ENCODE results near the gene PCDH19. TPM values are rescaled to one million over a fixed set of nuclear protein-coding genes. Genes with fewer than 3 reads are reported as not detected.

The PCDH19 gene
- total RNA-seq, 1 donor from 2014 or later, result 1.7 TPM

DNA sequence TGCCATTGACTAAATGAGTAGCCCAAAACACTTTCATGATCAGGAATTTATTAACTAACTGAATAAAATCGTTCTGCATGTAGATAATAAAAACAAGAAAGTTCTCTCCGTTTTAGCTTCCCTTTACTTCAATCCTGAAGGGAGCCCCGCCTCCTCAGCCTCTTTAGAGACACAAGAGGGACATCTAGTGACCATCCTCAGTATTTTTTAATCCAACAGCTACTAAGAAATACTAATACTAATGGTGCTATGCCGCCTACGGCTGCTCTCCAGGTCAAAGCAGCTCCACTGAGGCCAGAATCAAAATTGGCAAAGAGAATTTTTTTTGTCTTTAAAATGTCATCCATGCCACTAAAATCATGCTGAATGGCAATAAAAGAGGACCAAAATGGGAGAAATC lies 3.2 kb upstream of the PCDH19 start:
- no peak for DNase-seq (ENCODE audit: extremely low spot score, unreplicated experiment)
- H3K27me3 Mint-ChIP-seq (ENCODE audit: unreplicated experiment), result peaks cover 40% of the 10 kb centered on the region
- H3K27ac Mint-ChIP-seq (ENCODE audit: unreplicated experiment), result no peak overlapping the region
- no peaks in the 10 kb centered on the region for H3K36me3 Mint-ChIP-seq (ENCODE audit: unreplicated experiment)
- H3K4me3 Mint-ChIP-seq (ENCODE audit: unreplicated experiment), result no peak overlapping the region
- TF ChIP-seq, protein P1, sequence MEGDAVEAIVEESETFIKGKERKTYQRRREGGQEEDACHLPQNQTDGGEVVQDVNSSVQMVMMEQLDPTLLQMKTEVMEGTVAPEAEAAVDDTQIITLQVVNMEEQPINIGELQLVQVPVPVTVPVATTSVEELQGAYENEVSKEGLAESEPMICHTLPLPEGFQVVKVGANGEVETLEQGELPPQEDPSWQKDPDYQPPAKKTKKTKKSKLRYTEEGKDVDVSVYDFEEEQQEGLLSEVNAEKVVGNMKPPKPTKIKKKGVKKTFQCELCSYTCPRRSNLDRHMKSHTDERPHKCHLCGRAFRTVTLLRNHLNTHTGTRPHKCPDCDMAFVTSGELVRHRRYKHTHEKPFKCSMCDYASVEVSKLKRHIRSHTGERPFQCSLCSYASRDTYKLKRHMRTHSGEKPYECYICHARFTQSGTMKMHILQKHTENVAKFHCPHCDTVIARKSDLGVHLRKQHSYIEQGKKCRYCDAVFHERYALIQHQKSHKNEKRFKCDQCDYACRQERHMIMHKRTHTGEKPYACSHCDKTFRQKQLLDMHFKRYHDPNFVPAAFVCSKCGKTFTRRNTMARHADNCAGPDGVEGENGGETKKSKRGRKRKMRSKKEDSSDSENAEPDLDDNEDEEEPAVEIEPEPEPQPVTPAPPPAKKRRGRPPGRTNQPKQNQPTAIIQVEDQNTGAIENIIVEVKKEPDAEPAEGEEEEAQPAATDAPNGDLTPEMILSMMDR (IDR thresholded peaks at IDR 0.05), result peak; percentile 67
- peaks cover 13% of the 10 kb centered on the region for H3K4me1 Mint-ChIP-seq (ENCODE audit: unreplicated experiment)
- no peaks in the 10 kb centered on the region for H3K9me3 Mint-ChIP-seq (ENCODE audit: unreplicated experiment)

DNA sequence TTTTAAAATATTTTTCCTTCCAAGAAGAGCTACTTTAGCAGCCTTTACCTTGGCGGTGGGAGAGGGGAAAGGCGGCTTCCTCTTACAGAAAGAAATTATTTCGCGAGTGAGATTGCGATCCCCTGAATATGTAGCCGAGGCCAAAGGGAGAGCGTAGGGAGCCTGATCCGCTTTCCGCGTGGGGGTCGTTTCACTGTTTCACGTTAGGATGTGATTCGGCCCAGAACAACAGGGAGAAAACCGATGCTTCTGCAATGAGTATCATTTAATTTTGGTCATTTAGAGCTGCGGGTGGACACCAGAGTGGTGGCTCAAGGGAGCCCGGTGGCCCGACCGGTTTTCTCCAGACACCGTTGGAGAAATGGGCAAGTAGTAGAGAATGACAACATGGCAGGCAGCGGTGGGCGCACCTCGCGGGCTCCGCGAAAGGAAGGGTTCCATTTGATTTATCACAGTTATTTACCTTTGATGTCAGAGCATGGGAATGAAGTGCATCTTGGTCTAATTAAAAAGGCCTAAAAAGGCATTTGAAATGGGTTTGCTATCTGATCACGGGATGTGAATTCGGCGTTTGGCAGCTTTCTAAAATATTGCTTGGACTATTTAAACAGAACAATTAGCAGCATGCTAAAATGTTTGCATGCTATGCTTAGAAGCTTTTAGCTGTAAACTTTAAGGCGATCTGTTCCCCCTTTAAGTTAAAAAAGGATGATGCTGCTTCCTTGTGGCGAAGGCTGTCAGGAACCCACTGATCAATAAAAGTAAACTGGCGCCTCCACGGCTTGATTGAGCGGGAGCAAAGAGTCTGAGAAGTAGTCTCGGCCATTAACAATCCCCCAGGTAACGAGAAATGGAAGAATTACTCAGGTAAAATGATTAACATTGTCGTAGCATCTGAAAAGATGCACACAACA lies 2.0 kb upstream of the PCDH19 start:
- no peak overlapping the region for H3K27ac Mint-ChIP-seq (ENCODE audit: unreplicated experiment)
- no peak for DNase-seq (ENCODE audit: extremely low spot score, unreplicated experiment)
- TF ChIP-seq, protein P1 (IDR thresholded peaks at IDR 0.05), result no peak
- peaks cover 13% of the 10 kb centered on the region for H3K4me1 Mint-ChIP-seq (ENCODE audit: unreplicated experiment)
- H3K9me3 Mint-ChIP-seq (ENCODE audit: unreplicated experiment), result no peaks in the 10 kb centered on the region
- peaks cover 40% of the 10 kb centered on the region for H3K27me3 Mint-ChIP-seq (ENCODE audit: unreplicated experiment)
- H3K4me3 Mint-ChIP-seq (ENCODE audit: unreplicated experiment), result no peak overlapping the region
- no peaks in the 10 kb centered on the region for H3K36me3 Mint-ChIP-seq (ENCODE audit: unreplicated experiment)

DNA sequence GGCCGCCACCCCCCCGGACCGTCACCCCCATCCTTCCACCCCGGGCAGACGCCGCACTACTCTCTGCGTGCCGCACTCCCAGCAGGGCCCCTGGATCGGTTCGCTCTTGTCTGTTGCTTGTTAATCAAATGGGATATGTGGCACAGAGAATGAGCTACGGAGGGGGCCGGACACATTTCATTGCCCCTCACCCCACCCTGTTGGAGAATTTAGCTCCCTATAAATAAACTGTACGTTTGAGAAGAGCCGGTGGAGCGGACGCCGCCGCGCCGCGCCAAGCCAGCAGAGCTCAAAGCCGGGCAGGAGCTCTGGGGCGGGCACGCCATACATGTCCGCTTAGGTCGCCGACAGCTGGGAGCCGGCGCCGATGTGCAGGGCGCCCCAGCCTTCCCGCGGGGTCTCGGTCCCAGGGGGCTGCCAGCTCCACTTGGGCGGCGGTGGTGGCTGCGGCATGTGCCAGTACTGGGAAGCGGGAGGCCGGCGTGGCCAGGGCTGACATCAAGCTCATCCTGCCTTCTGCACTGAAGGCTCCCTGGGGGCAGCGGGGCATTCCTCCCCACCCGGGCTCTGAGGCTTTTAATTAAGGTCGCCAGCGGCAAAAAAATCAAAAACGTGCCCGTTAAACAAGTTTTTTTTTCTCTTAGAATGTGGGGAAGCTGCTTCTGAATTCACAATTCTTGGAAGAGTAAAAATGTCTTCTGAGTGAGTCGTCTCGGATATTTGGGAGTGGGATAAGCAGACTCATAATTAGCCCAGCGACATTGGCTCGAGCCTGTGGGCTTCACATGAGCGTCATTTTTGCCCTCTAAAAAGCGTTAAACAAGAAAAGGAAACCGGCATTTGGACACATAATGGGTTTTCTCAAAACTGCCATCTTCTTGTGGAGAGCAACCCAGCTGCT lies 1.1 kb upstream of the PCDH19 start:
- H3K9me3 Mint-ChIP-seq (ENCODE audit: unreplicated experiment), result no peaks in the 10 kb centered on the region
- H3K36me3 Mint-ChIP-seq (ENCODE audit: unreplicated experiment), result no peaks in the 10 kb centered on the region
- no peak overlapping the region for H3K27ac Mint-ChIP-seq (ENCODE audit: unreplicated experiment)
- TF ChIP-seq, protein P1 (IDR thresholded peaks at IDR 0.05), result no peak
- DNase-seq (ENCODE audit: extremely low spot score, unreplicated experiment), result no peak
- H3K4me1 Mint-ChIP-seq (ENCODE audit: unreplicated experiment), result peaks cover 13% of the 10 kb centered on the region
- H3K27me3 Mint-ChIP-seq (ENCODE audit: unreplicated experiment), result peaks cover 47% of the 10 kb centered on the region
- H3K4me3 Mint-ChIP-seq (ENCODE audit: unreplicated experiment), result peak overlapping the region; percentile 26

DNA sequence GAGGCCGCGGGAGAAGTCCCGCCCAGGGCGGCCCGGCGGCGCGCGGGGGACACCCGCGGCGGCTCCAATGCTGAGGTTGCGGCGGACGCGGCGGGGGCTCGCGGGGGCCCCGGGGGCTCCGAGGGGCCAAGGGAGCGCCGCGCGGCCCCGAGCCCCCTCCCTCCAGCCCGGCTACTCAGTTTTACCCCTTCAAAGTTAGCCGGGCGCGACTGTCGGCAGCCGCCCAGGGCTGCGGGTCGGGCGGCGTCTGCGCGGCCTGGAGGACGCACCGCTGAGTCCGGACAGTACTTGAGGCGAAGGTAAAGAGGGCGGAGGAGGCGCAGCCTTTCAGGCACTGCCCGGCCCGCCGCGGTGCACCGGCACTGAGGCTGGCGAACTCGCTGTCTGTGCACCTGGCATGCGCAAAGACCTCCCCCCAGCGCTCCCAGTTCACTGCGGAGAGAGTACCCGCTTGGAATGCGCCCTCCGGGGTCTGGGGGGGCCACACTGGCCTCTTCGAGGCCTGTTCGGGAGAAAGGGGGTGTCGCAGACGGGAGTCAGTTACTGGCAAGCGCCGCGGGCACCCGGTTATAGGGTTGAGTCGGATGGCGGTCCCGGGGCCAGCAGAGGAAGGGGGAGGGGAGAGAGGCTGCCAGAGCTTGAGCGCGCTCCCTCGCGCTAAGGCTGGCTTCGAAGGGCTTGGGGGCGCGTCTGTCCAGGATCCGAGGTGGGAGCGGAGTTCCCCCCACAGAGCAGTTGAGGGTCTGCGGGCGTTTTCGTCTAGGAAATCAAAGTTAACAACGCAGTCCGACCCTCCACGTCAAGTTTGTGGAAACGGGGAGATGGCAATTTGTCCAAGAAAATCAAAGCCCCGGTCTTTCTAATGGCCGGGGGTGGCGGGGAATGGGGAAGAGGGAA lies 1.1 kb downstream of the PCDH19 start:
- H3K27me3 Mint-ChIP-seq (ENCODE audit: unreplicated experiment), result peaks cover 52% of the 10 kb centered on the region
- H3K4me3 Mint-ChIP-seq (ENCODE audit: unreplicated experiment), result peak overlapping the region; percentile 82
- H3K9me3 Mint-ChIP-seq (ENCODE audit: unreplicated experiment), result no peaks in the 10 kb centered on the region
- DNase-seq (ENCODE audit: extremely low spot score, unreplicated experiment), result no peak
- no peak overlapping the region for H3K27ac Mint-ChIP-seq (ENCODE audit: unreplicated experiment)
- peaks cover 13% of the 10 kb centered on the region for H3K4me1 Mint-ChIP-seq (ENCODE audit: unreplicated experiment)
- TF ChIP-seq, protein P1 (IDR thresholded peaks at IDR 0.05), result no peak
- H3K36me3 Mint-ChIP-seq (ENCODE audit: unreplicated experiment), result no peaks in the 10 kb centered on the region
